ENCODE measurements around the gene ASNS.
"Not testable (repeated sequence)": the region's sequence is repeated elsewhere in the genome, so short reads cannot be mapped to it uniquely, and the experiment has no call there.

The ASNS gene

GRCh38 chr7:97872025-97872669, at the start of gene ASNS:
Gene ASNS (minus strand): TSS chr7:97872408. CDS start chr7:97869156, 3,252 bp downstream.
- peak; percentile 80 for DNase-seq (ENCODE audit: low read depth)

GRCh38 chr7:97921254-97921653, 49.0 kb upstream of the ASNS start:
- not testable (repeated sequence) for DNase-seq (ENCODE audit: low read depth)

GRCh38 chr7:97915267-97915666, 43.1 kb upstream of the ASNS start:
- DNase-seq (ENCODE audit: low read depth), result not testable (repeated sequence)

GRCh38 chr7:97912294-97912693, 40.1 kb upstream of the ASNS start:
- DNase-seq (ENCODE audit: low read depth), result not testable (repeated sequence)

- DNase-seq (ENCODE audit: low read depth), result not testable (repeated sequence)
These were observed 24.7 kb upstream of the ASNS start for GRCh38 chr7:97896893-97897292.

- not testable (repeated sequence) for DNase-seq (ENCODE audit: low read depth)
These were observed 19.5 kb upstream of the ASNS start for GRCh38 chr7:97891721-97892120.

- DNase-seq (ENCODE audit: low read depth), result not testable (repeated sequence)
These were observed 7.3 kb upstream of the ASNS start for GRCh38 chr7:97879527-97879926.

- DNase-seq (ENCODE audit: low read depth), result not testable (repeated sequence)
These were observed 2.7 kb upstream of the ASNS start for GRCh38 chr7:97874894-97875293.

GRCh38 chr7:97873606-97874005, 1.4 kb upstream of the ASNS start:
- DNase-seq (ENCODE audit: low read depth), result no peak

- DNase-seq (ENCODE audit: low read depth), result peak; percentile 2
These were observed 566 bp downstream of the ASNS start for GRCh38 chr7:97871659-97872024.

GRCh38 chr7:97868788-97869187, 3.4 kb downstream of the ASNS start:
- DNase-seq (ENCODE audit: low read depth), result no peak

GRCh38 chr7:97868314-97868713, 3.9 kb downstream of the ASNS start:
- no peak for DNase-seq (ENCODE audit: low read depth)

GRCh38 chr7:97865104-97865503, 7.1 kb downstream of the ASNS start:
- no peak for DNase-seq (ENCODE audit: low read depth)

GRCh38 chr7:97859606-97860204, 12.5 kb downstream of the ASNS start:
- no peak for DNase-seq (ENCODE audit: low read depth)

GRCh38 chr7:97858221-97858620, 14.0 kb downstream of the ASNS start:
- DNase-seq (ENCODE audit: low read depth), result no peak

- DNase-seq (ENCODE audit: low read depth), result no peak
These were observed 14.7 kb downstream of the ASNS start for GRCh38 chr7:97857544-97857943.

GRCh38 chr7:97851683-97852082, 20.5 kb downstream of the ASNS start:
- DNase-seq (ENCODE audit: low read depth), result peak; percentile 47

- not testable (repeated sequence) for DNase-seq (ENCODE audit: low read depth)
These were observed 21.8 kb downstream of the ASNS start for GRCh38 chr7:97850262-97851031.

GRCh38 chr7:97847791-97848190, 24.4 kb downstream of the ASNS start:
- no peak for DNase-seq (ENCODE audit: low read depth)

GRCh38 chr7:97846945-97847344, 25.3 kb downstream of the ASNS start:
- DNase-seq (ENCODE audit: low read depth), result no peak

- no peak for DNase-seq (ENCODE audit: low read depth)
These were observed 26.5 kb downstream of the ASNS start for GRCh38 chr7:97845622-97846203.

- DNase-seq (ENCODE audit: low read depth), result no peak
These were observed 28.2 kb downstream of the ASNS start for GRCh38 chr7:97844036-97844435.
